SK-N-SH (cell line): ENCODE data around the gene CRTC3. TPM values are rescaled to one million over a fixed set of nuclear protein-coding genes. Genes with fewer than 3 reads are reported as not detected.
A peak's percentile ranks its signal among the peaks of the same experiment; 100 is the strongest.
"Not testable (repeated sequence)": the region's sequence is repeated elsewhere in the genome, so short reads cannot be mapped to it uniquely, and the experiment has no call there.

Experiments
- CTCF ChIA-PET: fragments of 300-600, 350-600 bp; formaldehyde crosslinking; extraction: SDS; loops from one replicate; lab custom pipeline; 2021; lab: Yijun Ruan, JAX
- POLR2A ChIA-PET: fragments of 350-600 bp; sonication (Branson Sonifier 250); formaldehyde crosslinking; extraction: SDS; loops from one replicate; lab custom pipeline; 2020; ENCODE audit warnings: antibody characterized with exemption, inconsistent platforms; lab: Yijun Ruan, JAX
- DNase-seq: peaks from one replicate; pipeline ENCODE4 v3.0.0; 2012
- H2AFZ ChIP-seq: fragments of 200-600 bp; sonication (generic); 2 replicates; pipeline ENCODE4 v1.8.1; 2016; ENCODE audit warnings: antibody characterized with exemption, mild to moderate bottlenecking, low read depth
- H3F3A ChIP-seq: fragments of 200-600 bp; sonication (generic); replicated peaks from 2 replicates; pipeline ENCODE3; 2016; ENCODE audit warnings: antibody characterized with exemption, mild to moderate bottlenecking; ENCODE audit not compliant: insufficient read depth
- H3K27ac ChIP-seq, 2 experiments: fragments of 200-500 bp in 1 of 2; fragments of 200-600 bp in 1 of 2; sonication (Bioruptor generic) in 1 of 2; sonication (generic), shearing (Covaris generic) in 1 of 2; 2 replicates each; pipeline versions ENCODE4 v1.5.1 to v1.6.1; 2014 to 2016; ENCODE audit warnings: low read depth in 2 of 2, inconsistent platforms in 1 of 2, low read length in 1 of 2, mild to moderate bottlenecking in 1 of 2, mixed read lengths in 1 of 2
- H3K27me3 ChIP-seq: fragments of 200-600 bp; sonication (generic), shearing (Covaris generic); 2 replicates; pipeline ENCODE4 v1.6.1; 2016; ENCODE audit warnings: mixed run types; ENCODE audit not compliant: insufficient read depth
- H3K36me3 ChIP-seq, 2 experiments: fragments of 200-500 bp in 1 of 2; fragments of 200-600 bp in 1 of 2; sonication (Bioruptor generic) in 1 of 2; sonication (generic) in 1 of 2; replicated peaks in 1 of 2; 2 replicates each; pipeline versions ENCODE3 to v1.5.1; 2014 to 2016; ENCODE audit warnings: low read length in 1 of 2, mild to moderate bottlenecking in 1 of 2; ENCODE audit not compliant: insufficient read depth in 2 of 2, control insufficient read depth in 1 of 2
- H3K4me1 ChIP-seq, 2 experiments: fragments of 200-500 bp in 1 of 2; fragments of 200-600 bp in 1 of 2; sonication (Bioruptor generic) in 1 of 2; sonication (generic), shearing (Covaris generic) in 1 of 2; 2 replicates each; pipeline versions ENCODE4 v1.5.1 to v1.6.1; 2014 to 2016; ENCODE audit warnings: low read depth in 1 of 2, low read length in 1 of 2, mixed run types in 1 of 2; ENCODE audit not compliant: insufficient read depth in 2 of 2, control insufficient read depth in 1 of 2
- H3K4me2 ChIP-seq: fragments of 200-600 bp; sonication (generic), shearing (Covaris generic); 2 replicates; pipeline ENCODE4 v1.6.1; 2017; ENCODE audit warnings: mixed run types
- H3K4me3 ChIP-seq, 2 experiments: fragments of 200-500 bp in 1 of 2; fragments of 200-600 bp in 1 of 2; sonication (Bioruptor generic) in 1 of 2; sonication (generic), shearing (Covaris generic) in 1 of 2; 2 replicates each; pipeline versions ENCODE4 v1.5.1 to v1.8.1; 2014 to 2016; ENCODE audit warnings: low read depth in 2 of 2, inconsistent platforms in 1 of 2, low read length in 1 of 2, mild to moderate bottlenecking in 1 of 2, mixed read lengths in 1 of 2, moderate library complexity in 1 of 2
- H3K79me2 ChIP-seq: fragments of 200-600 bp; sonication (generic); 2 replicates; pipeline ENCODE4 v1.8.1; 2017; ENCODE audit warnings: mild to moderate bottlenecking; ENCODE audit not compliant: insufficient read depth
- H3K9ac ChIP-seq: fragments of 200-600 bp; sonication (generic); 2 replicates; pipeline ENCODE4 v1.6.1; 2017; ENCODE audit warnings: mixed run types
- H3K9me2 ChIP-seq: fragments of 200-600 bp; sonication (generic); 2 replicates; pipeline ENCODE4 v1.6.1; 2017; ENCODE audit warnings: mixed run types
- H3K9me3 ChIP-seq: fragments of 200-600 bp; sonication (generic); 2 replicates; pipeline ENCODE4 v1.6.1; 2017; ENCODE audit warnings: mixed run types, mild to moderate bottlenecking, moderate library complexity
- H4K20me1 ChIP-seq: fragments of 200-600 bp; sonication (generic); 2 replicates; pipeline ENCODE4 v1.6.1; 2017; ENCODE audit warnings: mild to moderate bottlenecking, mixed run types; ENCODE audit not compliant: insufficient read depth
- CTCF ChIP-seq: fragments of 200-600 bp; sonication (generic); IDR thresholded peaks from 2 replicates; pipeline ENCODE4 v1.6.1; 2017; ENCODE audit warnings: antibody characterized with exemption, mild to moderate bottlenecking, moderate library complexity
- ELF1 ChIP-seq: IDR thresholded peaks from 2 replicates; pipeline ENCODE4 v1.4.0; 2012
- FOSL2 ChIP-seq: IDR thresholded peaks from 2 replicates; pipeline ENCODE4 v1.4.0; 2012; ENCODE audit warnings: low read depth, mild to moderate bottlenecking, moderate library complexity, borderline replicate concordance
- FOXM1 ChIP-seq: IDR thresholded peaks from 2 replicates; pipeline ENCODE4 v1.4.0; 2012; ENCODE audit warnings: low read depth, mild to moderate bottlenecking
- GATA2 ChIP-seq: sonication (generic); formaldehyde crosslinking; IDR thresholded peaks from 2 replicates; pipeline ENCODE4 v1.5.0; 2020; ENCODE audit warnings: mild to moderate bottlenecking, missing genetic modification reagents
- JUND ChIP-seq: IDR thresholded peaks from 2 replicates; pipeline ENCODE4 v1.4.0; 2012
- MAX ChIP-seq: IDR thresholded peaks from 2 replicates; pipeline ENCODE4 v1.4.0; 2012; ENCODE audit warnings: low read depth
- MEF2A ChIP-seq: IDR thresholded peaks from 2 replicates; pipeline ENCODE4 v1.4.0; 2012; ENCODE audit warnings: low read depth, borderline replicate concordance
- NRF1 ChIP-seq: IDR thresholded peaks from 2 replicates; pipeline ENCODE4 v1.6.1; 2012; ENCODE audit warnings: low read depth, mild to moderate bottlenecking, low read length
- REST ChIP-seq: IDR thresholded peaks from 2 replicates; pipeline ENCODE4 v1.6.1; 2012; ENCODE audit warnings: mild to moderate bottlenecking, low read depth, low read length, moderate library complexity
- RFX5 ChIP-seq: IDR thresholded peaks from 2 replicates; pipeline ENCODE4 v1.6.1; 2012; ENCODE audit warnings: mild to moderate bottlenecking, improper control_type of control experiment, low read length
- SMC3 ChIP-seq: IDR thresholded peaks from 2 replicates; pipeline ENCODE4 v1.6.1; 2012; ENCODE audit warnings: low read depth, low read length, improper control_type of control experiment
- TCF12 ChIP-seq: IDR thresholded peaks from 2 replicates; pipeline ENCODE4 v1.4.0; 2012
- YY1 ChIP-seq: IDR thresholded peaks from 2 replicates; pipeline ENCODE4 v1.4.0; 2012; ENCODE audit warnings: low read depth, mild to moderate bottlenecking
- WGBS: methylation state at CpG from one replicate; pipeline ENCODE4 v1.1.6; 2017; ENCODE audit warnings: low lambda C conversion rate; 5-methylcytosine and 5-hydroxymethylcytosine counted together
- polyA plus RNA-seq, 3 experiments: library from polyadenylated mRNA; depleted of rRNA; stranded (reverse); fragments of >200 nt; gene quantifications; 2 replicates each; pipeline ENCODE4 v1.2.3, GENCODE V29; 2012

The CRTC3 gene
- polyA plus RNA-seq, 1 of the 3 experiments (the other 2 are of a cell fraction), result 16.7 TPM

GRCh38 chr15:90666135-90666909 lies 136.6 kb downstream of the CRTC3 start:
- H3F3A ChIP-seq, result peaks cover 22% of the 10 kb centered on the region
- peak overlapping the region; percentile 78 for H3K4me2 ChIP-seq
- peak overlapping the region; percentile 53 to 62 for H3K4me3 ChIP-seq
- H3K36me3 ChIP-seq, result no peaks in the 10 kb centered on the region
- H3K9ac ChIP-seq, result peak overlapping the region; percentile 84
- ChIA-PET POLR2A (no interaction called here), CTCF (interaction anchor here (0.6 to 1.5 kb wide), 5 partner anchors 12 to 1421 kb away, joined by 3 to 6 read pairs (median 3); no protein-coding TSS in a partner anchor)
- peaks cover 0 to 7% of the 10 kb centered on the region in 2 experiments; a peak in 2 of 4 replicates for H3K4me1 ChIP-seq
- no peaks in the 10 kb centered on the region for H4K20me1 ChIP-seq
- peak overlapping the region; percentile 59 to 74; a peak in 3 of 4 replicates for H3K27ac ChIP-seq
- H3K9me2 ChIP-seq, result no peaks in the 10 kb centered on the region
- H3K79me2 ChIP-seq, result peaks cover 8% of the 10 kb centered on the region; the same call in 1 of the 2 replicates
- no peaks in the 10 kb centered on the region for H3K27me3 ChIP-seq
- no peak for TF ChIP-seq ELF1
- no peak for TF ChIP-seq MEF2A
- no peak for TF ChIP-seq SMC3
- TF ChIP-seq NRF1, result no peak
- TF ChIP-seq FOSL2, result no peak
- no peak for TF ChIP-seq RFX5
- no peak for TF ChIP-seq MAX
- 93% methylated on average over 14 of the region's 14 CpGs for WGBS
- no peaks in the 10 kb centered on the region for H3K9me3 ChIP-seq
- H2AFZ ChIP-seq, result peak overlapping the region; percentile 86
- no peak for DNase-seq

GRCh38 chr15:90667073-90667754 lies 137.5 kb downstream of the CRTC3 start:
- ChIA-PET POLR2A (no interaction called here), CTCF (interaction anchor here (0.6 to 1.2 kb wide), 7 partner anchors 11 to 1422 kb away, joined by 3 to 4 read pairs (median 3); no protein-coding TSS in a partner anchor)
- no peak for TF ChIP-seq CTCF
- TF ChIP-seq FOXM1, result no peak
- TF ChIP-seq RFX5, result no peak
- no peak for TF ChIP-seq YY1
- TF ChIP-seq JUND, result no peak
- TF ChIP-seq GATA2, result no peak
- no peak for TF ChIP-seq REST
- no peak for TF ChIP-seq TCF12
- Histone ChIP-seq H2AFZ (no peak overlapping the region), H3K4me3 (no peak overlapping the region), H3K36me3 (no peaks in the 10 kb centered on the region), H3K4me1 (peaks cover 0 to 7% of the 10 kb centered on the region in 2 experiments; a peak in 2 of 4 replicates), H3K9me3 (no peaks in the 10 kb centered on the region), H3F3A (peaks cover 16% of the 10 kb centered on the region), H3K9ac (no peak overlapping the region), H4K20me1 (no peaks in the 10 kb centered on the region), H3K4me2 (0 out of 2 replicates have a peak overlapping the region, but pooled peaks have one; percentile 4), H3K9me2 (no peaks in the 10 kb centered on the region), H3K27ac (no peak overlapping the region), H3K27me3 (no peaks in the 10 kb centered on the region), H3K79me2 (peaks cover 8% of the 10 kb centered on the region; the same call in 1 of the 2 replicates)
- 79% methylated on average over 8 of the region's 8 CpGs for WGBS
- DNase-seq, result no peak

- H3K9me2 ChIP-seq, DNase-seq, H3K4me3 ChIP-seq, H3K9me3 ChIP-seq, H3K27ac ChIP-seq, H4K20me1 ChIP-seq, H3K4me1 ChIP-seq, H2AFZ ChIP-seq, H3K36me3 ChIP-seq, POLR2A ChIA-PET, H3K27me3 ChIP-seq, H3K9ac ChIP-seq, H3K79me2 ChIP-seq: not testable (repeated sequence)
- CTCF ChIA-PET, result interaction anchor here (0.6 to 1.1 kb wide), 4 partner anchors 10 to 366 kb away, joined by 3 read pairs; no protein-coding TSS in a partner anchor
- Histone ChIP-seq H3F3A (peaks cover 14% of the 10 kb centered on the region), H3K4me2 (0 out of 2 replicates have a peak overlapping the region, but pooled peaks have one; percentile 4)
- WGBS, result 94% methylated on average over 7 of the region's 7 CpGs
Measured at GRCh38 chr15:90667755-90668345, 138.1 kb downstream of the CRTC3 start.
